Naive thymus-derived CD8-positive, alpha-beta T cell (primary cell): ENCODE results near the gene LY86. TPM values are rescaled to one million over a fixed set of nuclear protein-coding genes. Genes with fewer than 3 reads are reported as not detected.

ENCODE experiments used
- ATAC-seq, 2 donors: fragments of 150-1000 bp; cut with Tn5 transposase in 1 of 2; sonication (Bioruptor Pico), chemical (Tn5 transposase) in 1 of 2; 1 replicate in 1 of 2; 2 replicates in 1 of 2; pipeline ENCODE4 v1.10.0; 2021; ENCODE audit warnings: mild to moderate bottlenecking in 2 of 2, moderate library complexity in 2 of 2
- POLR2A ChIA-PET: fragments of 350-600 bp; sonication (Branson Sonifier 250); formaldehyde crosslinking; loops from one replicate; lab custom pipeline; 2021; ENCODE audit warnings: antibody characterized with exemption; lab: Charles Lee
- DNase-seq, 10 donors: peaks; one replicate each; pipeline versions ENCODE4 v3.0.0 to v3.0.0-alpha.2; 2020 to 2022
- H3K27ac Mint-ChIP-seq, 10 donors: one replicate each; pipeline ENCODE4 v1.8.0; 2020 to 2022; ENCODE audit warnings: mild to moderate bottlenecking in 10 of 10, mixed read lengths in 10 of 10, moderate library complexity in 4 of 10, inconsistent platforms in 1 of 10
- H3K27me3 Mint-ChIP-seq, 5 donors: one replicate each; pipeline ENCODE4 v1.8.0; 2021 to 2022; ENCODE audit warnings: mixed read lengths in 5 of 5
- H3K36me3 Mint-ChIP-seq, 3 donors: one replicate each; pipeline ENCODE4 v1.8.0; 2020 to 2022; ENCODE audit warnings: mixed read lengths in 3 of 3, mild to moderate bottlenecking in 2 of 3, inconsistent platforms in 1 of 3
- H3K4me1 Mint-ChIP-seq, 4 donors: one replicate each; pipeline ENCODE4 v1.8.0; 2021 to 2022; ENCODE audit warnings: mixed read lengths in 4 of 4
- H3K4me3 Mint-ChIP-seq, 10 donors: one replicate each; pipeline ENCODE4 v1.8.0; 2020 to 2022; ENCODE audit warnings: mild to moderate bottlenecking in 10 of 10, mixed read lengths in 10 of 10, moderate library complexity in 6 of 10, inconsistent platforms in 1 of 10
- H3K9me3 Mint-ChIP-seq, 9 donors: one replicate each; pipeline ENCODE4 v1.8.0; 2020 to 2022; ENCODE audit warnings: mixed read lengths in 9 of 9, mild to moderate bottlenecking in 3 of 9, inconsistent platforms in 1 of 9, moderate library complexity in 1 of 9
- polyA plus RNA-seq, 3 donors: library from polyadenylated mRNA; unstranded; fragments of 300-500 nt; fragmentation: Illumina TruSeq; gene quantifications; one replicate each; pipeline ENCODE4 v1.2.3, GENCODE V29; 2021
- total RNA-seq, 8 experiments: library from RNA in 2 of 8; stranded (reverse) in 2 of 8; gene quantifications; one replicate each; pipeline ENCODE4 v1.2.3 and lab custom pipeline; 2021 to 2026

LY86 gene
- total and polyA plus RNA-seq, 5 experiments from 2014 or later = 2.2 to 7.0 (median 6.0) TPM

- no peak overlapping the region for H3K4me3 Mint-ChIP-seq
- H3K27ac Mint-ChIP-seq = no peak overlapping the region
- H3K36me3 Mint-ChIP-seq = no peaks in the 10 kb centered on the region
- DNase-seq (no peak), ATAC-seq (no peak)
- POLR2A ChIA-PET = no interaction called here
- no peaks in the 10 kb centered on the region for H3K27me3 Mint-ChIP-seq
- peaks cover 18 to 39% (median 22%) of the 10 kb centered on the region in 4 donors for H3K4me1 Mint-ChIP-seq
- no peaks in the 10 kb centered on the region for H3K9me3 Mint-ChIP-seq
These were observed 42.5 kb downstream of the LY86 start for GRCh38 chr6:6631053-6631452.

- Mint-ChIP-seq H3K27ac (peak overlapping the region in 1 of 10 donors; percentile 48), H3K9me3 (no peaks in the 10 kb centered on the region), H3K4me3 (no peak overlapping the region), H3K36me3 (no peaks in the 10 kb centered on the region), H3K27me3 (no peaks in the 10 kb centered on the region), H3K4me1 (peaks cover 18 to 38% (median 26%) of the 10 kb centered on the region in 4 donors)
- POLR2A ChIA-PET = no interaction called here
- no peak for ATAC-seq
- DNase-seq = no peak
These were observed 43.2 kb downstream of the LY86 start for GRCh38 chr6:6631534-6632276.

GRCh38 chr6:6633898-6634734 lies 45.6 kb downstream of the LY86 start:
- Mint-ChIP-seq H3K27ac (peak overlapping the region in 7 of 10 donors; percentile 5 to 70 (median 36)), H3K4me1 (peaks cover 14 to 32% (median 24%) of the 10 kb centered on the region in 4 donors), H3K4me3 (peak overlapping the region in 8 of 10 donors; percentile 7 to 54 (median 37)), H3K36me3 (no peaks in the 10 kb centered on the region), H3K27me3 (no peaks in the 10 kb centered on the region), H3K9me3 (peaks cover 0 to under 1% (median 0%) of the 10 kb centered on the region in 9 donors)
- POLR2A ChIA-PET = interaction anchor here (0.6 kb wide), 2 partner anchors 20 to 414 kb away, joined by 3 to 4 read pairs; no protein-coding TSS in a partner anchor
- ATAC-seq = peak in 1 of 2 donors; percentile 39
- DNase-seq = peak in 2 of 10 donors; percentile 32 to 34

GRCh38 chr6:6634735-6635075 lies 46.2 kb downstream of the LY86 start:
- ATAC-seq (no peak), DNase-seq (no peak)
- Mint-ChIP-seq H3K27me3 (no peaks in the 10 kb centered on the region), H3K36me3 (no peaks in the 10 kb centered on the region), H3K27ac (peak overlapping the region in 6 of 10 donors; percentile 2 to 70 (median 33)), H3K9me3 (peaks cover 0 to 1% (median 0%) of the 10 kb centered on the region in 9 donors), H3K4me3 (peak overlapping the region in 7 of 10 donors; percentile 3 to 54 (median 15)), H3K4me1 (peaks cover 14 to 32% (median 24%) of the 10 kb centered on the region in 4 donors)
- POLR2A ChIA-PET = interaction anchor here (0.6 kb wide), 1 partner anchor 20 kb away, joined by 3 read pairs; no protein-coding TSS in a partner anchor

GRCh38 chr6:6635291-6635690 lies 46.8 kb downstream of the LY86 start:
- no peaks in the 10 kb centered on the region for H3K36me3 Mint-ChIP-seq
- ATAC-seq (no peak), DNase-seq (no peak)
- H3K27ac Mint-ChIP-seq = no peak overlapping the region
- peaks cover 14 to 32% (median 24%) of the 10 kb centered on the region in 4 donors for H3K4me1 Mint-ChIP-seq
- H3K9me3 Mint-ChIP-seq = peaks cover 0 to 1% (median 0%) of the 10 kb centered on the region in 9 donors
- H3K4me3 Mint-ChIP-seq = no peak overlapping the region
- POLR2A ChIA-PET = interaction anchor here (0.6 kb wide), 1 partner anchor 21 kb away, joined by 3 read pairs; no protein-coding TSS in a partner anchor
- no peaks in the 10 kb centered on the region for H3K27me3 Mint-ChIP-seq

GRCh38 chr6:6635869-6636268 lies 47.3 kb downstream of the LY86 start:
- POLR2A ChIA-PET = no interaction called here
- DNase-seq (no peak), ATAC-seq (no peak)
- Mint-ChIP-seq H3K4me1 (peaks cover 14 to 32% (median 24%) of the 10 kb centered on the region in 4 donors), H3K27me3 (no peaks in the 10 kb centered on the region), H3K27ac (no peak overlapping the region), H3K9me3 (peaks cover 0 to 1% (median 0%) of the 10 kb centered on the region in 9 donors), H3K36me3 (no peaks in the 10 kb centered on the region), H3K4me3 (no peak overlapping the region)

- POLR2A ChIA-PET = interaction anchor here (0.7 kb wide), 1 partner anchor 13 kb away, joined by 5 read pairs; no protein-coding TSS in a partner anchor
- Mint-ChIP-seq H3K27me3 (no peaks in the 10 kb centered on the region), H3K9me3 (peaks cover 0 to 1% (median 0%) of the 10 kb centered on the region in 9 donors), H3K4me3 (no peak overlapping the region), H3K4me1 (peaks cover 7 to 16% (median 11%) of the 10 kb centered on the region in 4 donors), H3K27ac (no peak overlapping the region), H3K36me3 (no peaks in the 10 kb centered on the region)
- DNase-seq = no peak
- no peak for ATAC-seq
These were observed 51.1 kb downstream of the LY86 start for GRCh38 chr6:6639572-6639971.

GRCh38 chr6:6640926-6641325 lies 52.4 kb downstream of the LY86 start:
- Mint-ChIP-seq H3K27me3 (no peaks in the 10 kb centered on the region), H3K9me3 (peaks cover 0 to 1% (median 0%) of the 10 kb centered on the region in 9 donors), H3K4me1 (peaks cover 0 to 7% (median 0%) of the 10 kb centered on the region in 4 donors), H3K36me3 (no peaks in the 10 kb centered on the region), H3K27ac (no peak overlapping the region), H3K4me3 (no peak overlapping the region)
- no peak for ATAC-seq
- no peak for DNase-seq
- POLR2A ChIA-PET = interaction anchor here (0.8 kb wide), 2 partner anchors 14 to 35 kb away, joined by 3 read pairs; no protein-coding TSS in a partner anchor

GRCh38 chr6:6643398-6643797 lies 54.9 kb downstream of the LY86 start:
- peak overlapping the region in 1 of 10 donors; percentile 65 for H3K27ac Mint-ChIP-seq
- H3K9me3 Mint-ChIP-seq = peaks cover 0 to 1% (median 0%) of the 10 kb centered on the region in 9 donors
- H3K4me1 Mint-ChIP-seq = no peaks in the 10 kb centered on the region
- no peak for ATAC-seq
- DNase-seq = no peak
- H3K4me3 Mint-ChIP-seq = no peak overlapping the region
- H3K36me3 Mint-ChIP-seq = no peaks in the 10 kb centered on the region
- POLR2A ChIA-PET = no interaction called here
- no peaks in the 10 kb centered on the region for H3K27me3 Mint-ChIP-seq

GRCh38 chr6:6645261-6645917 lies 56.9 kb downstream of the LY86 start:
- no peak for ATAC-seq
- Mint-ChIP-seq H3K36me3 (no peaks in the 10 kb centered on the region), H3K4me1 (no peaks in the 10 kb centered on the region), H3K27ac (no peak overlapping the region), H3K27me3 (no peaks in the 10 kb centered on the region), H3K4me3 (no peak overlapping the region), H3K9me3 (no peaks in the 10 kb centered on the region)
- POLR2A ChIA-PET = interaction anchor here (1.2 to 1.4 kb wide), 2 partner anchors 9 to 31 kb away, joined by 4 to 5 read pairs; no protein-coding TSS in a partner anchor
- DNase-seq = no peak

- Mint-ChIP-seq H3K36me3 (peaks cover 0 to 3% (median 0%) of the 10 kb centered on the region in 3 donors), H3K4me3 (no peak overlapping the region), H3K4me1 (peaks cover 0 to 7% (median 2%) of the 10 kb centered on the region in 4 donors), H3K9me3 (no peaks in the 10 kb centered on the region), H3K27me3 (no peaks in the 10 kb centered on the region), H3K27ac (no peak overlapping the region)
- DNase-seq (no peak), ATAC-seq (no peak)
- POLR2A ChIA-PET = interaction anchor here (1.2 kb wide), 1 partner anchor 8 kb away, joined by 4 read pairs; no protein-coding TSS in a partner anchor
These were observed 57.9 kb downstream of the LY86 start for GRCh38 chr6:6646384-6646783.

- Mint-ChIP-seq H3K27me3 (no peaks in the 10 kb centered on the region), H3K9me3 (no peaks in the 10 kb centered on the region), H3K27ac (no peak overlapping the region), H3K4me3 (no peak overlapping the region), H3K36me3 (peaks cover 0 to 3% (median 0%) of the 10 kb centered on the region in 3 donors), H3K4me1 (peaks cover 0 to 11% (median 3%) of the 10 kb centered on the region in 4 donors)
- DNase-seq (no peak), ATAC-seq (no peak)
- POLR2A ChIA-PET = interaction anchor here (1.2 kb wide), 1 partner anchor 8 kb away, joined by 4 read pairs; no protein-coding TSS in a partner anchor
These were observed 58.3 kb downstream of the LY86 start for GRCh38 chr6:6646859-6647258.
